AG04450 (cell line): ENCODE measurements around the gene RFPL1. TPM values are rescaled to one million over a fixed set of nuclear protein-coding genes. Genes with fewer than 3 reads are reported as not detected.
"Not testable (repeated sequence)": the region's sequence is repeated elsewhere in the genome, so short reads cannot be mapped to it uniquely, and the experiment has no call there.

Experiments
- CTCF ChIA-PET: fragments of 300-600, 350-600 bp; formaldehyde crosslinking; extraction: SDS; loops from one replicate; lab custom pipeline; 2022; ENCODE audit warnings: antibody characterized with exemption, inconsistent platforms; lab: Charles Lee
- POLR2A ChIA-PET: fragments of 350-600 bp; formaldehyde crosslinking; extraction: SDS; loops from one replicate; lab custom pipeline; 2021; ENCODE audit warnings: antibody characterized with exemption, inconsistent platforms; lab: Yijun Ruan, JAX
- DNase-seq: peaks from one replicate; pipeline ENCODE4 v3.0.0-alpha.2; 2011; ENCODE audit warnings: low read depth, low spot score
- H3K27ac ChIP-seq: one replicate; pipeline ENCODE4 v1.5.1; 2012; ENCODE audit warnings: low read depth, low read length, control low read depth
- H3K27me3 ChIP-seq: one replicate; pipeline ENCODE4 v1.6.0; 2012; ENCODE audit warnings: low read length; ENCODE audit not compliant: control insufficient read depth, insufficient read depth
- H3K4me3 ChIP-seq: 2 replicates; pipeline ENCODE4 v1.5.1; 2011; ENCODE audit warnings: mild to moderate bottlenecking, low read depth, low read length, control low read depth
- H3K9me3 ChIP-seq: 2 replicates; pipeline ENCODE4 v1.5.1; 2012; ENCODE audit warnings: low read length; ENCODE audit not compliant: control insufficient read depth, insufficient read depth
- polyA minus RNA-seq: library from RNA; depleted of rRNA, polyadenylated mRNA; stranded (reverse); fragments of >200 nt; gene quantifications from 2 replicates; pipeline ENCODE4 v1.2.3, GENCODE V29; 2011; rRNA and poly(A)+ RNA removed
- polyA plus RNA-seq: library from polyadenylated mRNA; depleted of rRNA; stranded (reverse); fragments of >200 nt; gene quantifications from 2 replicates; pipeline ENCODE4 v1.2.3, GENCODE V29; 2011; rRNA removed
- TF ChIP-seq, protein P1 (sequence below): IDR thresholded peaks from 2 replicates; pipeline ENCODE4 v1.5.1; 2011; ENCODE audit warnings: low read depth, low read length, control low read depth, inconsistent platforms

RFPL1 gene
- not detected in 2 replicates for polyA plus RNA-seq
- polyA minus RNA-seq: not detected in 2 replicates

DNA sequence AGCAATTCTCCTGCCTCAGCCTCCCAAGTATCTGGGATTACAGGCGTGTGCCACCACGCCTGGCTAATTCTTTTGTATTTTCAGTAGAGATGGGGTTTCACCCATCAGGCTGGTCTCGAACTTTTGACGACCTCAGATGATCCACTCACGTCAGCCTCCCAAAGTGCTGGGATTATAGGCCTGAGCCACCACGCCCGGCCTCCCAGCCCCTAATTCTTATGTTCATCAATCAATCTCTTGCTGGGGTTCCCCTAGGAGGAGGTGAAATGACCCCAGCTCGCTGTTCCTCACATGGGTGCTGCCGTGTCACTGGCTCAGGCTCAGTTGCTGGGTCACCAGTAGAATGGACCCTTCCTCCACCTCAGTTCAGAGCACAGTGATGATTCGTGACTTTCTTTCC lies at the start of gene RFPL1:
Gene RFPL1, plus strand, starts transcription at position 301 of the 400 bp plus-strand sequence.
- CTCF ChIA-PET, H3K27ac ChIP-seq, DNase-seq, POLR2A ChIA-PET, H3K4me3 ChIP-seq, H3K9me3 ChIP-seq: not testable (repeated sequence)
- H3K27me3 ChIP-seq: peaks cover 23% of the 10 kb centered on the region

DNA sequence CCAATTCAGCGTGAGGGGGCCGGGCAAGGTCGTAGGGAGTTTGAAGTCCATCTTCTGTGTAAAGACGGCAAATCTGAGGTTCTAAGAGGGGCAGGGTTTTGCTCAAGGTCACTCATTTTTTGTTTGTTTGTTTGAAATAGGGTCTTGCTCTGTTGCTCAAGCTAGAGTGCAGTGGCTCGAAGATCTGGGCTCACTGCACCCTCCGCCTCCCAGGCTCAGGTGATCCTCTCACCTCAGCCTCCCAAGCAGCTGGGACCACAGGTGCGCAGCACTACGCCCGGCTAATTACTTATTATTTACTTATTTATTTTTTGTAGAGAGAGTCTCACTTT lies 49.7 kb upstream of the RFPL1 start:
- CTCF ChIA-PET: no interaction called here
- TF ChIP-seq, protein P1, sequence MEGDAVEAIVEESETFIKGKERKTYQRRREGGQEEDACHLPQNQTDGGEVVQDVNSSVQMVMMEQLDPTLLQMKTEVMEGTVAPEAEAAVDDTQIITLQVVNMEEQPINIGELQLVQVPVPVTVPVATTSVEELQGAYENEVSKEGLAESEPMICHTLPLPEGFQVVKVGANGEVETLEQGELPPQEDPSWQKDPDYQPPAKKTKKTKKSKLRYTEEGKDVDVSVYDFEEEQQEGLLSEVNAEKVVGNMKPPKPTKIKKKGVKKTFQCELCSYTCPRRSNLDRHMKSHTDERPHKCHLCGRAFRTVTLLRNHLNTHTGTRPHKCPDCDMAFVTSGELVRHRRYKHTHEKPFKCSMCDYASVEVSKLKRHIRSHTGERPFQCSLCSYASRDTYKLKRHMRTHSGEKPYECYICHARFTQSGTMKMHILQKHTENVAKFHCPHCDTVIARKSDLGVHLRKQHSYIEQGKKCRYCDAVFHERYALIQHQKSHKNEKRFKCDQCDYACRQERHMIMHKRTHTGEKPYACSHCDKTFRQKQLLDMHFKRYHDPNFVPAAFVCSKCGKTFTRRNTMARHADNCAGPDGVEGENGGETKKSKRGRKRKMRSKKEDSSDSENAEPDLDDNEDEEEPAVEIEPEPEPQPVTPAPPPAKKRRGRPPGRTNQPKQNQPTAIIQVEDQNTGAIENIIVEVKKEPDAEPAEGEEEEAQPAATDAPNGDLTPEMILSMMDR: no peak
- no peaks in the 10 kb centered on the region; the same call in 1 of the 2 replicates for H3K9me3 ChIP-seq
- no peak overlapping the region for H3K27ac ChIP-seq
- DNase-seq: no peak
- POLR2A ChIA-PET: interaction anchor here (0.6 kb wide), 1 partner anchor 10 kb away, joined by 8 read pairs; no protein-coding TSS in a partner anchor
- no peaks in the 10 kb centered on the region for H3K27me3 ChIP-seq
- peak overlapping the region; percentile 87 for H3K4me3 ChIP-seq

DNA sequence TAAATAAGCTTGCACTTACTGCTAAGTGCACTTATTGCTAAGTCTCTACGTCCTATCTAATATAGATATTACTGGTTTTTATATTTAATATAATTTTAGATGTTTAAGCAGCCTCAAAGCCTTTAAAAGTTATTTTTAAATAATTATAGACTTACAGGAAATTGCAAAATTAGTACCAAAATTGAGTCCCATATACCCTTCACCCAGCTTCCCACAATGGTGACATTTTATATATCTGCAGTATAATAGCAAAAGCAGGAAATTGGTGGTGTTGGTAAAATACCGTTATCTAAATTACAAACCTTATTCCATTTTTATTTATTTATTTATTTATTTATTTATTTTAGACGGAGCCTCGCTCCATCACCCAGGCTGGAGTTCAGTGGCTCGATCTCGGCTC lies 48.1 kb upstream of the RFPL1 start:
- POLR2A ChIA-PET: no interaction called here
- TF ChIP-seq, protein P1: no peak
- Histone ChIP-seq H3K9me3 (no peaks in the 10 kb centered on the region; the same call in 1 of the 2 replicates), H3K27me3 (no peaks in the 10 kb centered on the region), H3K27ac (no peak overlapping the region), H3K4me3 (no peak overlapping the region)
- DNase-seq: no peak
- CTCF ChIA-PET: no interaction called here

DNA sequence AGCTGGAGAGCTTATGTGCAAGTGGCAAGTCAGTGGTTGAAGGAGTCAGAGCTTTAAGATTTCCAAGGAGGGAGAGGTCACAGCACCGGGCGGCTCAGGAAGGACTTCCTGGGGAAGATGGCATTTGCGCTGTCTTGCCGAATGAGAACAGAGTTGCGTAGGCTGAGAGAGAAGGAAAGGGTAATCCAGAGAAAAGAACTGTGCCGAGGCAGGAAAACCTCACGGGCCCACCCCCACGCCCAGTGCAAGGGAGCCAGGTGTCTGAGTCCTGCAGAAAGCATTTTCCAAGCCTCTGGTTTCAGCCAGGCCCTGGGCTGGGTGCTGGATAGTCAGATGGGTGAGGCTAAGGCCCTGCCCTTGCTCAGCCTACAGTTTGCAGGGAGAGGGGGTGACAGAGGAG lies 46.8 kb upstream of the RFPL1 start:
- TF ChIP-seq, protein P1: no peak
- no peaks in the 10 kb centered on the region; the same call in 1 of the 2 replicates for H3K9me3 ChIP-seq
- ChIA-PET CTCF (interaction anchor here (1.5 kb wide), 1 partner anchor 86 kb away, joined by 3 read pairs; no protein-coding TSS in a partner anchor), POLR2A (no interaction called here)
- no peak overlapping the region for H3K4me3 ChIP-seq
- H3K27me3 ChIP-seq: no peaks in the 10 kb centered on the region
- no peak overlapping the region for H3K27ac ChIP-seq
- no peak for DNase-seq

DNA sequence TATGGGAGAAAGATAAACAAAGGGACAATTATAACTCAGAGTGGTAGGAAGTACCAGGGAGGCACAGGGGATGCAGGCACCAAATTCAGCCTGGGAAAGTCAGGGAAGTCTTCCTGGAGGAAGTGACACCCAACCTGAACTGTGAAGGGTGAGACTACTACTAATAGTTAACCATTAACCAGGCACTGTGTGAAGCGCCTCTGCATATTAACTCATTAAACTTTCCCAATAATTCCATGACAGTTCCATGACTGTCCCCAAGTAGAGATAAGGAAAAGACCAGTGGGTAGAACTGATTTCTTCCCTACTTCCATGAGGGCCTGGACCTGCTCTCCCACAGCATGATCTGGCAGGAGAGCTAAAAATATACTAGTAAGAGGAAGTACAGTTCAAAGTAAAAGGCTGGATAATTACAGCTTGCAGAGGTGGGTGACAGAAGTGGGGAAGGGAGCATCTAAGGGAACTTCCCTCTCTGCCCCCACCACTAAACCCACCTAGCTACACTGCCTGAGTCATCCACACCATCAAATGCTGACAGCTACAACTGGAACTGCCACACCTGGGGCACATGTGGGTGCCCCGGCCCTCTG lies 45.3 kb upstream of the RFPL1 start:
- H3K27me3 ChIP-seq: peaks cover 5% of the 10 kb centered on the region
- ChIA-PET POLR2A (no interaction called here), CTCF (interaction anchor here (0.6 to 3.3 kb wide), 2 partner anchors 131 to 252 kb away, joined by 3 to 25 read pairs; no protein-coding TSS in a partner anchor)
- H3K4me3 ChIP-seq: no peak overlapping the region
- H3K9me3 ChIP-seq: no peaks in the 10 kb centered on the region; the same call in 1 of the 2 replicates
- H3K27ac ChIP-seq: no peak overlapping the region
- no peak for DNase-seq
- TF ChIP-seq, protein P1: no peak
